GM18868 (cell line): ENCODE results near the gene ORAI2.

ENCODE experiments used
- ATAC-seq: cut with Tn5 transposase; IDR thresholded peaks from one replicate; pipeline ENCODE4 v1.9.1; 2021; ENCODE audit warnings: mild to moderate bottlenecking, moderate library complexity; ENCODE audit not compliant: unreplicated experiment

ORAI2 gene

GRCh38 chr7:102413611-102414010 is 19.8 kb upstream of the ORAI2 start:
- ATAC-seq, result no peak

DNA sequence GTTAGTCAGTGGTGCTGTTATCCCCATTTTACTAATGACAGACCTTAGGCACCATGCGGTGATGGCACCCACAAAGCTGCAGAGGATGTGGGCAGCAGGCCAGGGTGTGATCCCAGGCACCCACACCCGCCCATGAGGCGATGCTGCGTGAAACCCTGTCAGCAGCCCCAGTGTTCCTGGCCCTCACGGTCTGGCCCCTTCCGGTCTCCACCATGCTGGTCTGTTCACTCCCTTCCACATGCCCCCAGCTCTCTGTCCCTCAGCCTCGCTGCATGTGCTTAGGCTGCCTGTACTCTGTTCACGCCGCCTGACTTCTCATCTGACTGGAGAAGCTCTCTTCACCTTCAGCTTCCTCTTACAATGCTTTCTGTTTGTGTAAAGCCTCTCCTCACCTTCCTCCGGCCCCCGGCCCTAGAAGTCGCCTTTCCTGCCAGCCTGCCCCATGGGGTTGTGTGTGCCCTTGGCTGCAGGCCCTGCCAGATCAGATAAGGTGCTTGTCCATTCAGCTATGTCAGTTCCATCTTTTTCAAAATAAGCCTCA is 17.6 kb upstream of the ORAI2 start:
- ATAC-seq, result peak; percentile 47

GRCh38 chr7:102416406-102416805 is 17.0 kb upstream of the ORAI2 start:
- no peak for ATAC-seq

DNA sequence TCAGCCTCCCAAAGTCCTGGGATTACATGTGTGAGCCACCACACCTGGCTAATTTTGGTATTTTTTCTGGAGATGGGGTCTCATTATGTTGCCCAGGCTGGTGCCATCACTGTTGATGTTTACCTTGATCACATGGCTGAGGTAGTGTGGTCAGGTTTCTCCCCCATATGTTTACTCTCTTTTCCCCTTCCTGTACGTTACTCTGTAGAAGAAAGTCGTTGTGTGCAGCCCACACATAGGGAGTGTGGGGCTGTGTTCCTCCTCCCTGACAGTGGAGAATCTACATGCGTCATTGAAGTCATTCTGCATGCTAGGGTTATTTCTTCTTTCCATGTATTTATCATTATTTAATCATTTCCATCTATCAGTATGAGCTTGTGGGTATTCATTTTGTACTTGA is 16.3 kb upstream of the ORAI2 start:
- ATAC-seq, result no peak

DNA sequence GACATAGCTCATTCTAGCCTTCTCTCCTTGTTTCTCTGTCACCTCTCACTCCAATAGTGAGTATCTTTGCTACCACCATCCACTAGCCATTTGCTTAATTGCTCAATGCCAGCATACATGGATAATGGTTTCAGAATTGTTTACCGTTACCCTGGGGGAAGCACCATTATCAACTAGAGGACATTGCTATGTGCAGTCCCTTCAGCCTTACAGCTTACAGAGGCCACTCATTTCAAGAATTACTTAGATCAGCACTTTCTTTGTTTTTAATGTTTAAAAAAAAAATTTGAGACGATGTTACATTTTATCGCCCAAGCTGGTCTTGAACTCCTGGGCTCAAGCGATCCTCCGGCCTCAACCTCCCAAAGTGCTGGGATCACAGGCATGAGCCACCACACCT is 14.8 kb upstream of the ORAI2 start:
- ATAC-seq, result no peak

DNA sequence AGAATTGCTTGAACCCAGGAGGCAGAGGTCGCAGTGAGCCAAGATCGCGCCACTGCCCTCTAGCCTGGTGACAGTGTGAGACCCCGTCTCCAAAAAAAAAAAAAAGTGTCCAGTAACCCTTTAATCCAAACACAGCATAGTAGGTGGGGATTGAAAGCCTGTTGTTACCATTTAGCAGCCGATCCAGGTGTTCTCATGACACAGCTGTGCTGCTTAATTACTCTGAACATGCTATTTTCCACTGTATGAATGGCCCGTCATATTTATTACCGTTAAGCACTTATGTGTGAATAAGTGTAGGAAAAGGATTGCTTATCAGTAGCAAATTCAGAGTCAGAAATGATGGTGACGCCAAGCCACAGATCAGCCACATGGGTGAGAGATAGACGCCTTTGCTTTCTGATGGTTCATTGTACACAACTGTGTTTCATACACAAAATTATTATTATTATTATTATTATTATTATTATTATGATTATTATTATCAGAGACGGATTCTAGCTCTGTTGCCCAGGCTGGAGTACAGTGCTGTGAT is 11.6 kb upstream of the ORAI2 start:
- no peak for ATAC-seq

DNA sequence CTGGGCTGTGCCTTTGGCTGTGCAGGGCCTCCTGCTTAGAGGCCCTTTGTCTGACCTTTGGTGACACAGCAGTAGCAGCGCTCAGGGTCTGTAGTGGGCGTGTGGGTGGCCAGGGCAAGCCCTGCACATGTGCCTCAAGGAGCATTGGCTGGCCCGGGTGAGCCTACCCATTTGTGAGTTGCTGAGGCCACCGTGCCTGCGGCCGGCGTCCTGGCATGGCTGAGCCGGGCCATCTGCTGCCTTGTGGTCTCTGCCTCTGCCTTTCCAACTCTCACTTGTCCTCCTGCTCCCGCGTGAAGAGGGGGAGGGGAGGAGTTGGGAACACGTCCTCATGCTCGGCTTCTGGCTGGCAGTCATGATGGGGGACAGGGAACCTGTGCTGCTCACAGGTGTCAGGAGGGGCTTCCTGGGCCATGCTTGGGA is 9.2 kb upstream of the ORAI2 start:
- ATAC-seq, result no peak

GRCh38 chr7:102424787-102425218 is 8.6 kb upstream of the ORAI2 start:
- no peak for ATAC-seq

DNA sequence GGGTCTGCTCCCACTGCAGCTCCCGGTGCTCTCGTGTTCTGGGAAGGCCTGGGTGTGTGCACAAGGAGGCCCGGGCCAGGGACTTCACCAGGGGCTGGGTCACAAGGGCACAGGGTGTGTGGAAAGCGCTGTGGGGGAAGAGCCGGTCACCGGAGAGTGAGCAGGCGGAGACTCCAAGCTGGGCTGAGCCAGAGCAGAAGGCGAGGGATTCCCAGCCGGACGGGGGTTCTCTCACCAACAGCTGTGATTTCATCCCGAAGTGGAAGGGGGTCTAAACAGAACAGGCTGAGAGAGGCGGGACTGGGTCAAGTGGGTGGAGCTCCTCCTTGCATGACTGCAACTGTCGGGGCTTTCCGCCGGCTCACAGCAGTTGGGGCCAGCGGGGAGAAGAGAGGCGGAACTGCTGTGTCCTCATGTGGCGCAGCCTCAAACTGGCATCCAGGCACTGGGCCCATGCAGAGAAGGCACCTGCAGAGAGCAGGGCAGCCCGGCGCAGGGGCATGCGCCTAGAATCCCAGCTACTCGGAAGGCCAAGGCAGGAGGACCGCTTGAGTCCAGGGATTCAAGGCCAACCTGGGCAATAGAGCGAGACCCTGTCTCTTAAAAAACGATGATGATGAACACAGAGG is 7.6 kb upstream of the ORAI2 start:
- peak; percentile 65 for ATAC-seq

DNA sequence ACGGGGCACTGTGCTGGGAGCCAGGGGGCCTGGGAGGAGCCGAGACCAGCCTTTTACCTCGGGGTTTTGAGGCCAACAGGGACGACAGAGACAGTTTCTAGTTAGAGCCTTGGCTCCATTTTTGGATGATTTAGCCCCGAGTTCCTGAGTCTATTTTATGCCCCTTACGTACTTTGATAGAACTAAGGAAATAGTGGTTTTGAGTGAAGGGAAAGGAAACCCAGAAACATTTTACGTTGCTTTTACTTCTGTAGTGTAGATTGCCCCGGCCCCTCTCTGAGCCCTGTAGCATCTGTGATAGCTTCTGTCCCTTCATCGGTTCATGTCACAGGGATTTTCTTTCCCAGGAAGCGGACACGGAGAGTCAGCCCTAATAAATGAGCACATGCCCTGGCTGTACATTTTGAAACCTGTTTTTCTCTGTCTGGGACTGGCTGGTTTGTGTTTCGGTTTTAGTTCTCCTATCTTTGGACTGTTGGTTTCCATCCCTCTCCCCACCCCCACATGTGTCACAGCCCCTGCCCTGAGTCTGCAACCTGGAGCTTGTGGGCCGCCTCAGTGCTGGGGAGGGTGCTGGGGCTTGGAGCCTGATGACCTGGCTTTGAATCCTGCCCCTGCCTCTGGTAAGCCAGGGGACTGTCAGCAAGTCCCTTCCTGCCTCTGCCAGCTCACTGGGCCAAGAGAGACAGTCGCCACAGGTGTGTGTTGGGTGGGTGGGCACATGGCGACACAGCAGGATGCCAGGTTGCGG is 6.9 kb upstream of the ORAI2 start:
- ATAC-seq, result peak; percentile 61

GRCh38 chr7:102427019-102427405 is 6.4 kb upstream of the ORAI2 start:
- ATAC-seq, result no peak

- ATAC-seq, result no peak
Measured at GRCh38 chr7:102429141-102429899, 4.1 kb upstream of the ORAI2 start.

- peak; percentile 22 for ATAC-seq
Measured at GRCh38 chr7:102431617-102432298, 1.6 kb upstream of the ORAI2 start.

GRCh38 chr7:102432442-102433218 is 745 bp upstream of the ORAI2 start:
- ATAC-seq, result peak; percentile 32

- ATAC-seq, result no peak
Measured at GRCh38 chr7:102434039-102434486, 688 bp downstream of the ORAI2 start.

DNA sequence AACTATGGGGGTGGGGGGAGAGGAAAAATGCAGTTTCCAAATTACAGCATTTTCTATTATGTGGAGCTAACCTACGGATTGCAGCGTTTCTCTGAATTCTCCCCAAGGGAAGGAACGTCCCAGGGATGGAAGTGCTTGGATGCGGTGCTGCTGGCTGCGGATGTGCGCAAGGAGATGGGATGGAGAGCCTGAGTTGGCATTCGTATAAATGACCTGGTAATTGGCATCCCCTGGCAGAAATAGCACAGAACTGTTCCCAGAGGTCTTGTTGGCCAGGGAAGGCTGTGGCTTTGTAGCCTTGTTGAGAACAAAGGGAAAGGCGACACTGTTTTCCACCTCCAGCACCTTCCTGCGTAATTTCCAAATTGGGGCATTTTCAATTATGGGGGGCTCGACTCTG is 2.7 kb downstream of the ORAI2 start:
- ATAC-seq, result no peak

GRCh38 chr7:102439963-102440795 is 6.8 kb downstream of the ORAI2 start:
- ATAC-seq, result no peak

DNA sequence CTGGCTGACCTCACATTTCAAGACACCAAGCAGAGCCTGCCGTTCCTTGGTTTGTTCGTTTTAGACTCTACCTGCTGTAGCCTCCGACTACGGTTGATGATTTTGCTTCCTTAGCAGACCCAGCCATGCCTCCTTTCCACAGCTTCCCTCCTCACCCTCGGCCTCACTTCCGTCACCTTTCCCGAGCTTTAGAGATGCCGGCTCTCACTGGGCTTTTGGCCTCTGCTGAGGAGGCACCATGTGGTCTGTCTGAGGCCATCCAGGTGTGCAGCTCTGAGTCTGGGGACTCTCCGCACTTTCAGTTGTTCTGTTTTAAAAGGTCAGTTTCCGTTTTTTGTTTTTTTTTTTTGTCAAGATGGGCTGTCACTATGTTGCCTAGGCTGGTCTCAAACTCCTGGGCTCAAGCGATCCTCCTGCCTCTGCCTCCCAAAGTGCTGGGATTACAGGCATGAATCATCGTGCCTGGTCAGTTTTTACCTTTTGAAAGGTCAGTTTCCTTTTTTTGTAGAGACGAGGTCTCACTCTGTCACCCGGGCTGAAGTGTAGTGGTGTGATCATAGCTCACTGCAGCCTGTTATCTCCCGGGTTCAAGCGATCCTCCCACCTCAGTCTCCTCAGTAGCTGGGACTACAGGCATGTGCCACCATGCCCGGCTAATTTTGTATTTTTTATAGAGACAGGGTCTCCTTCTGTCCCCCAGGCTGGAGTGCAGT is 11.7 kb downstream of the ORAI2 start:
- ATAC-seq, result peak; percentile 56
